Psoas muscle (tissue), 8 donors: Measurements from ENCODE around the gene NAA16. TPM values are rescaled to one million over a fixed set of nuclear protein-coding genes. Genes with fewer than 3 reads are reported as not detected.
"Not testable (repeated sequence)": the region's sequence is repeated elsewhere in the genome, so short reads cannot be mapped to it uniquely, and the experiment has no call there.

Experiments used
- ATAC-seq, 4 donors: fragments of 200-7000 bp; cut with Tn5 transposase; one replicate each; pipeline ENCODE4 v1.9.1; 2020; ENCODE audit warnings: moderate library complexity in 3 of 4, mild to moderate bottlenecking in 2 of 4
- DNase-seq, 2 donors: peaks; one replicate each; pipeline ENCODE4 v3.0.0-alpha.2; 2020
- H3K27ac ChIP-seq: fragments of 200-600 bp; one replicate; pipeline ENCODE4 v1.8.0; 2022
- H3K27me3 ChIP-seq, 3 donors: fragments of 200-600 bp in 1 of 3; one replicate each; pipeline versions ENCODE4 v1.6.1 to v1.8.0; 2013 to 2022; ENCODE audit warnings: low read length in 2 of 3, mild to moderate bottlenecking in 2 of 3, moderate library complexity in 1 of 3; ENCODE audit not compliant: insufficient read depth in 3 of 3
- H3K36me3 ChIP-seq, 2 donors: fragments of 200-600 bp in 1 of 2; one replicate each; pipeline versions ENCODE4 v1.6.1 to v1.8.0; 2013 to 2022; ENCODE audit warnings: low read depth in 1 of 2, mild to moderate bottlenecking in 1 of 2, moderate library complexity in 1 of 2; ENCODE audit not compliant: insufficient read depth in 1 of 2
- H3K4me1 ChIP-seq: fragments of 200-600 bp; one replicate; pipeline ENCODE4 v1.8.0; 2022
- H3K4me3 ChIP-seq: fragments of 200-600 bp; one replicate; pipeline ENCODE4 v1.8.0; 2022; ENCODE audit warnings: mild to moderate bottlenecking
- H3K9me3 ChIP-seq: fragments of 200-600 bp; one replicate; pipeline ENCODE4 v1.8.0; 2022
- WGBS, 3 donors: extraction: QIAGEN DNeasy Blood & Tissue Kit; methylation state at CpG; one replicate each; pipeline versions ENCODE4 v1.1.6 to v1.1.7; 2013; 5-methylcytosine and 5-hydroxymethylcytosine counted together
- intact Hi-C, 2 donors: fragments of 100-400 bp; cut with DNase I; formaldehyde crosslinking; loops; one replicate each; pipeline versions ENCODE4 v1.11.0 to v1.14.2; 2022
- polyA plus RNA-seq, 3 donors: library from polyadenylated mRNA; stranded (reverse); fragments of 200-250 nt; gene quantifications; one replicate each; pipeline ENCODE4 v1.2.3, GENCODE V29; 2013
- total RNA-seq, 4 donors: library from RNA; stranded (reverse); fragmentation: NEBNext Ultra II Directional in 2 of 4; extraction: Animal tissue kit (Norgen Biotek cat#: 25700) in 2 of 4; gene quantifications; one replicate each; pipeline versions ENCODE4 v1.2.1 to v1.2.4, GENCODE V29; 2021 to 2023
- TF ChIP-seq, protein P1 (sequence below): fragments of 200-600 bp; IDR thresholded peaks from one replicate; pipeline ENCODE4 v1.8.0; 2022; ENCODE audit warnings: antibody characterized with exemption
- donor health status: healthy with polysubstance abuse.
- donor health status: DM: no; HTN: no; CAD: no; lungs with moderate emphysema.
- donor health status: Bipolar disorder and iron deficiency.
- donor health status: healthy.
- donor health status: DM: yes; HTN: yes; CAD: no.
- donor health status: DM: no; HTN: no; CAD: no.
- donor health status: DM: no; HTN: no; CAD: no.
- donor health status: DM: yes; HTN: yes; CAD: no.

Gene NAA16
- total and polyA plus RNA-seq, 7 donors = 3.5 to 22.3 (median 8.1) TPM

DNA sequence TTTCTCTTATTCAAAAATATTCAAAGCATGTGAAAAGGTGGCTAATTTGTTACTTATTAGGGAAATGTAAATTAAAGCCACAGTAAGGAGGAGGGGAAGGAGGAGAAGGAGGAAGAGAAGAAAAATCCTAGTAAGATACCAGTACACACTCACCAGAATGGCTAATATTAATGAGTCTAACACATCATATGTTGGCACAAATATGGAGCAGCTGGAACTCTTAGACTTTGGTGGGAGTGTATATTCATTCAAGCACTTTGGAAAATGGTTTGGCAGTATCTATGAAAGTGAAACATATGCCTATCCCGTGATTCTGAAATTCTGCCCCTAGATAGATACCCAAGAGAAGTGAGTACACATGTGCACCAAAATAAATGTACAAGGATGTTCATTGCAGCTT, 108.1 kb downstream of the NAA16 start:
- intact Hi-C loops = no loop called here
- Histone ChIP-seq H3K36me3 (no peaks in the 10 kb centered on the region), H3K4me1 (no peaks in the 10 kb centered on the region), H3K27me3 (peaks cover 0 to 2% (median 0%) of the 10 kb centered on the region in 3 donors), H3K27ac (no peak overlapping the region), H3K9me3 (no peaks in the 10 kb centered on the region), H3K4me3 (no peak overlapping the region)
- WGBS, 3 donors = 27 to 32% (median 29%) methylated on average over 1 of the region's 1 CpG
- TF ChIP-seq, protein P1, sequence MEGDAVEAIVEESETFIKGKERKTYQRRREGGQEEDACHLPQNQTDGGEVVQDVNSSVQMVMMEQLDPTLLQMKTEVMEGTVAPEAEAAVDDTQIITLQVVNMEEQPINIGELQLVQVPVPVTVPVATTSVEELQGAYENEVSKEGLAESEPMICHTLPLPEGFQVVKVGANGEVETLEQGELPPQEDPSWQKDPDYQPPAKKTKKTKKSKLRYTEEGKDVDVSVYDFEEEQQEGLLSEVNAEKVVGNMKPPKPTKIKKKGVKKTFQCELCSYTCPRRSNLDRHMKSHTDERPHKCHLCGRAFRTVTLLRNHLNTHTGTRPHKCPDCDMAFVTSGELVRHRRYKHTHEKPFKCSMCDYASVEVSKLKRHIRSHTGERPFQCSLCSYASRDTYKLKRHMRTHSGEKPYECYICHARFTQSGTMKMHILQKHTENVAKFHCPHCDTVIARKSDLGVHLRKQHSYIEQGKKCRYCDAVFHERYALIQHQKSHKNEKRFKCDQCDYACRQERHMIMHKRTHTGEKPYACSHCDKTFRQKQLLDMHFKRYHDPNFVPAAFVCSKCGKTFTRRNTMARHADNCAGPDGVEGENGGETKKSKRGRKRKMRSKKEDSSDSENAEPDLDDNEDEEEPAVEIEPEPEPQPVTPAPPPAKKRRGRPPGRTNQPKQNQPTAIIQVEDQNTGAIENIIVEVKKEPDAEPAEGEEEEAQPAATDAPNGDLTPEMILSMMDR = no peak
- ATAC-seq (no peak), DNase-seq (no peak)

DNA sequence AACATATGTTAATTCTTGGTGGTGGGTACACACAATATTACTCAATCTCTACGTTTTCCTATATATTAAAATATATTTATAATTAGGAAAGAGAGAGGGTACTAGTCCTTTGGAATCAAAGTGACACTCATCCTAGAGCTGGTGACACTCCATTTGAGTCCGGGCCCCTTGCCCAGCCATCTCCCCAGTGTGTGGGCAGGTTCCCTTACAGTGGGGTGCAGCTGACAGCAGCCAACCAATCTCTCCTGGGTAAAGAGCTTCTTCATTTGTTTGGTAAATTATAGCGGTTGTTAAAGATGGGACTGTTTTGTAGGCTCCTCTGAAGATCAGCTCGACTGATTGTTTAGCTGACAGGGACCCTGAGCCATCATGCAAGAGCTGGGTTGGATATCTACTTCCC, 109.1 kb downstream of the NAA16 start:
- Histone ChIP-seq H3K36me3 (no peaks in the 10 kb centered on the region), H3K4me1 (no peaks in the 10 kb centered on the region), H3K27me3 (peaks cover 0 to 3% (median 0%) of the 10 kb centered on the region in 3 donors), H3K9me3 (no peaks in the 10 kb centered on the region), H3K4me3 (no peak overlapping the region), H3K27ac (no peak overlapping the region)
- DNase-seq = no peak
- WGBS, 3 donors = 73 to 85% (median 76%) methylated on average over 4 of the region's 4 CpGs
- intact Hi-C loops = no loop called here
- no peak for ATAC-seq
- TF ChIP-seq, protein P1 = no peak

DNA sequence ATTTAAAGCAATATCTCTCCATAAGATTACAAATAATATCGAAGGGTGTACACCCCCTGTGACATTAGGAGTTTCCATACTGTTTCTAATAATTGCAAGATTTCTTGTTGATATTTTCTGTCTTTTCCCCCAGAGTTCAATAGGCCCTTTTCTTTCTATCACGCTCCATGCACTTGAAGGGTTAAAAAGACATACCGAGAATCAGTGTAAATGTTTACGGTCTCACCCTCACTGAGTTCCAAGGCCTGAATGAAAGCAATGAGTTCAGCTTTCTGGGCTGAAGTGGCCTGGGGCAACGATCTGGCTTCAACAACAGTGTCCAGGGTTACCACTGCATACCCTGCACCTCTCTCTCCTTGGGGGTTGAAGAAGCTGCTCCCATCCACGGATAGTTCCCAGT, 110.3 kb downstream of the NAA16 start:
- ATAC-seq, DNase-seq, intact Hi-C loops, H3K36me3 ChIP-seq, H3K9me3 ChIP-seq, H3K27me3 ChIP-seq, H3K4me1 ChIP-seq, H3K4me3 ChIP-seq, H3K27ac ChIP-seq: not testable (repeated sequence)
- WGBS, 3 donors = 63 to 70% (median 67%) methylated on average over 6 of the region's 6 CpGs

DNA sequence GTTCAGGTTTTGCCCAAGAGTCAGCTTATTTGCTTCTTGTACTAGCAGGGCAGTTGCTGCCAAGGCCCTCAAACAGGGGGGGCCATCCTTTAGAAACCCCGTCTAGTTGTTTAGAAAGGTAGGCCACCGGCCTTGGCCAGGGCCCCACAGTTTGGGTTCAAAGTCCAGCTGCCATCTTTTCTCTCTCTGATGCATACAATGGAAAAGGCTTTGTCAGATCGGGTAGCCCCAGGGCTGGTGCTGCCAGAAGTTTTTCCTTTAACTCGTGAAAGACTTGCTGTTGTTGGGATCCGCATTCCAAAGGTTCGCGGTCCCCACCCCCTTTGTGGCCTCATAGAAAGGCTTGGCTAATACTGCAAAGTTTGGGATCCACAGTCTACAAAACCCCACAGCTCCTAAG, 110.9 kb downstream of the NAA16 start:
- H3K4me3 ChIP-seq, DNase-seq, H3K27ac ChIP-seq, intact Hi-C loops, ATAC-seq, H3K36me3 ChIP-seq, H3K9me3 ChIP-seq, H3K27me3 ChIP-seq, H3K4me1 ChIP-seq: not testable (repeated sequence)
- 73 to 78% (median 77%) methylated on average over 7 of the region's 7 CpGs for WGBS, 3 donors

DNA sequence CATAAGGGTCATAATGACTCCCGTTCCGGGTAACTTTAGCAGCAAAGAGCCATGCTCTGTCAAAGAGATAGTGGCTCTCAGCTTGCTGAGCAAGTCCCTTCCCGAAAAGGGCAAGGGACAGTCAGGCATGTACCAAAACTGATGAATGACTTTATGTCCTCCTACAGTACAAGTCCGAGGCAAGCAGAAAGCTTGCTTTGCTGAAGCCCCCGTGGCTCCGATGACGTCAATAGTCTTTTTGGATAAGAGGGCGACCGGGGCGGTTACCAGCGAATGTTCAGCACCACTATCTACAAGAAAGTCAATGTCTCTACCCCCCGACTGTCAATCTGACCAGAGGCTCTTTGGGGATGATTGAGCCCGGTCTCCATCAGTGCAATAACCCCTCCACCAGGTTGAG, 112.2 kb downstream of the NAA16 start:
- H3K4me3 ChIP-seq, H3K27ac ChIP-seq, H3K9me3 ChIP-seq, H3K27me3 ChIP-seq, intact Hi-C loops, H3K36me3 ChIP-seq, H3K4me1 ChIP-seq, ATAC-seq, DNase-seq: not testable (repeated sequence)
- whole genome bisulfite sequencing, 3 donors = 70 to 75% (median 74%) methylated on average over 12 to 13 of the region's 13 CpGs

DNA sequence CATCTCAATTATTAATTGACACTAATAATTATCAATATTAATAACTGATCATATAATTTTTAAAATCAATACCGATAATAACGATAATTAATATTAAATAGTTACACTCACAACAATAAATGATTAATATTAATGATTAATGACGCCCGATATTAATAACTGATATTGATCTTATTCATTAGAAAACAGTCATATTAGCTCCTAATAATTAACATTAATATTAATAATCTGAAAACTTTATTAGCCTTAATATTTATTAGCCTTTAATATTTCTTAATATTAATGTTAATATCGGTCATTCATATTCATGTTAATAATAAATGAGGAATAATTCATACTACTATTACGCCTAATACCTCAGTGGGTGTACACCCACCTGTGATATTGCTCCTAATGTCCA, 113.6 kb downstream of the NAA16 start:
- DNase-seq, ATAC-seq, H3K36me3 ChIP-seq, H3K4me1 ChIP-seq, H3K9me3 ChIP-seq, H3K27ac ChIP-seq, H3K4me3 ChIP-seq, intact Hi-C loops, H3K27me3 ChIP-seq: not testable (repeated sequence)
- 96 to 98% (median 97%) methylated on average over 6 of the region's 6 CpGs for WGBS, 3 donors

DNA sequence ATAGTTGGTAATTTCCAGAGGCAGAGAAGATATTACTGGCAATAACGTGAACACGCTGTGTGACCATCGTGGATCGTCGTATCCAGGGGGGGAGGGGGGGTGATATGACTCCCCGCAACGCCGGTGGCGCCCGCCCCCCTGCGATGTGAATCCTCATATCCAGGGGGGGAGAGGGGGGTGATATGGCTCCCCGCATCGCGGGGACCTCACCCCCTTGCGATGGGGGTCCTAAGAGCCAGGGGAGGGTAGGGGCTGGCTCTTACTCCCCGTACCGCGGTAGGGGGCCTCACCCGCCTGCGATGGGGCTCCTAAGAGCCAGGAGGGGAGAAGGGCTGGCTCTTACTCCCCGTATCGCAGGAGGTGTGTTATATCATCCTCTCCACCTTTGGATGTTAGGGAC, 115.0 kb downstream of the NAA16 start:
- intact Hi-C loops = no loop called here
- H3K4me3 ChIP-seq = no peak overlapping the region
- TF ChIP-seq, protein P1 = no peak
- no peaks in the 10 kb centered on the region for H3K9me3 ChIP-seq
- no peaks in the 10 kb centered on the region for H3K36me3 ChIP-seq
- DNase-seq (no peak), ATAC-seq (no peak)
- no peak overlapping the region for H3K27ac ChIP-seq
- WGBS, 3 donors = 75 to 83% (median 77%) methylated on average over 19 to 22 of the region's 22 CpGs
- peaks cover 0 to 6% (median 0%) of the 10 kb centered on the region in 3 donors for H3K27me3 ChIP-seq
- no peaks in the 10 kb centered on the region for H3K4me1 ChIP-seq
